Adrenal gland (tissue), 12 donors: ENCODE results near the gene UVSSA. TPM values are rescaled to one million over a fixed set of nuclear protein-coding genes. Genes with fewer than 3 reads are reported as not detected.

Experiments
- DNase-seq, 7 donors: peaks; one replicate each; pipeline ENCODE4 v3.0.0-alpha.2; 2019 to 2020
- H3K27ac ChIP-seq, 5 donors: fragments of 200-600 bp; sonication (generic) in 4 of 5; 1 replicate in 3 of 5; 2 replicates in 2 of 5; pipeline versions ENCODE4 v1.5.1 to v1.8.0; 2016 to 2020; ENCODE audit warnings: mild to moderate bottlenecking in 1 of 5
- H3K27me3 ChIP-seq: fragments of 200-600 bp; 2 replicates; pipeline ENCODE4 v1.8.0; 2021
- H3K36me3 ChIP-seq, 2 donors: fragments of 200-600 bp; replicated peaks in 1 of 2; 1 replicate in 1 of 2; 2 replicates in 1 of 2; pipeline versions ENCODE4 v1.5.1 to v1.8.0; 2018 to 2022
- H3K4me1 ChIP-seq, 2 donors: fragments of 200-600 bp; replicated peaks in 1 of 2; 1 replicate in 1 of 2; 2 replicates in 1 of 2; pipeline versions ENCODE4 v1.5.1 to v1.8.0; 2018 to 2021
- H3K4me3 ChIP-seq, 4 donors: fragments of 200-600 bp; sonication (generic) in 3 of 4; one replicate each; pipeline ENCODE4 v1.5.1; 2016 to 2018
- H3K9me3 ChIP-seq, 3 donors: fragments of 200-600 bp; sonication (generic) in 1 of 3; replicated peaks in 1 of 3; 1 replicate in 2 of 3; 2 replicates in 1 of 3; pipeline versions ENCODE4 v1.5.1 to v1.8.0; 2016 to 2021
- CTCF ChIP-seq, 6 experiments: fragments of 450-650 bp in 4 of 6; fragments of 200-600 bp in 2 of 6; sonication (generic) in 1 of 6; IDR thresholded peaks; 1 replicate in 5 of 6; 2 replicates in 1 of 6; pipeline versions ENCODE4 v1.5.1 to v1.8.0; 2016 to 2021; ENCODE audit warnings: antibody characterized with exemption in 6 of 6, mild to moderate bottlenecking in 2 of 6, moderate library complexity in 1 of 6
- POLR2A ChIP-seq, 2 donors: fragments of 450-650 bp; IDR thresholded peaks; one replicate each; pipeline ENCODE4 v1.6.1; 2017; ENCODE audit warnings: antibody characterized with exemption in 2 of 2, mild to moderate bottlenecking in 2 of 2, moderate library complexity in 1 of 2
- WGBS, 4 donors: extraction: QIAGEN DNeasy Blood & Tissue Kit in 2 of 4; methylation state at CpG; one replicate each; pipeline versions ENCODE4 v1.1.5 to v1.1.7; 2013 to 2017; 5-methylcytosine and 5-hydroxymethylcytosine counted together
- intact Hi-C, 2 donors: fragments of 100-400 bp; cut with DNase I; formaldehyde crosslinking; loops; one replicate each; pipeline versions ENCODE4 v1.14.1 to v1.15.0; 2022 to 2023
- polyA plus RNA-seq, 3 donors: library from polyadenylated mRNA; stranded (reverse); fragments of 200-250 nt in 2 of 3; fragments of 350-450 nt in 1 of 3; fragmentation: Illumina TruSeq in 1 of 3; extraction: RNeasy Lipid Tissue Mini Kit (QIAGEN cat#74804) in 1 of 3; gene quantifications; one replicate each; pipeline ENCODE4 v1.2.3, GENCODE V29; 2013 to 2014
- total RNA-seq, 9 donors: library from RNA; depleted of rRNA in 4 of 9; stranded (reverse); fragments of >200 nt in 4 of 9; fragments of 120-200 nt in 1 of 9; fragmentation: NEBNext Ultra II Directional in 1 of 9; extraction: Animal tissue kit (Norgen Biotek cat#: 25700) in 1 of 9; gene quantifications; one replicate each; pipeline versions ENCODE4 v1.1.0 to v1.2.4, GENCODE V29; 2013 to 2023
- donor health status: healthy with polysubstance abuse.
- donor health status: Bipolar disorder and iron deficiency.
- donor health status: DM: yes; HTN: yes; CAD: no.
- donor health status: DM: no; HTN: no; CAD: no.
- donor health status: DM: no; HTN: no; CAD: no.
- donor health status: DM: yes; HTN: yes; CAD: no.

The UVSSA gene
- total and polyA plus RNA-seq, 12 donors: 2.9 to 37.4 (median 17.5) TPM

- Histone ChIP-seq H3K36me3 (no peaks in the 10 kb centered on the region), H3K4me3 (no peak overlapping the region), H3K27ac (no peak overlapping the region), H3K4me1 (no peaks in the 10 kb centered on the region), H3K9me3 (no peaks in the 10 kb centered on the region), H3K27me3 (peaks cover 55% of the 10 kb centered on the region)
- WGBS, 4 donors: 56 to 72% (median 60%) methylated on average over 14 to 27 of the region's 27 CpGs
- peak in 1 of 7 donors; percentile 21 for DNase-seq
- TF ChIP-seq POLR2A (IDR thresholded peaks at IDR 0.05): no peak
- no peak for TF ChIP-seq CTCF (IDR thresholded peaks at IDR 0.05)
- intact Hi-C loops: no loop called here
Measured at GRCh38 chr4:1416051-1416947, 69.3 kb downstream of the UVSSA start.

DNA sequence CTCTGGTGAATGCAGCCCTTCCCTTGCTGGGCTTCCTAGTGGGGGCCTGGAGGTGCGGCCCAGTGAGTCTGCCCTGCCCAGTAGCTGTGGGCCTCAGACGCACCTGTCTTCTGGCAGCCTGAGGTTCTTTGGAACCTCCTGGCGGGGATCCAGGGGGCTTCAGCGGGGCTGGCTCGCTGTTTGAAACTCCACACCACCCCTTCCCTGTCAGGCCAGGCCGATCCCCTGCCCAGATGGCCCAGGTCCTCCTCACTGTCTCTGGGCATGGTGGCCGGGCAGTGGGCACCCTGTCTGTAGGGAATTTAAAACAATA, 69.9 kb downstream of the UVSSA start:
- Histone ChIP-seq H3K4me3 (no peak overlapping the region), H3K36me3 (no peaks in the 10 kb centered on the region), H3K4me1 (no peaks in the 10 kb centered on the region), H3K27ac (no peak overlapping the region), H3K9me3 (no peaks in the 10 kb centered on the region), H3K27me3 (peaks cover 53% of the 10 kb centered on the region)
- WGBS, 4 donors: 68 to 77% (median 71%) methylated on average over 4 to 7 of the region's 7 CpGs
- intact Hi-C loops: no loop called here
- peak in 2 of 7 donors; percentile 11 to 35 for DNase-seq
- TF ChIP-seq POLR2A (IDR thresholded peaks at IDR 0.05): no peak
- TF ChIP-seq CTCF (IDR thresholded peaks at IDR 0.05): no peak

DNA sequence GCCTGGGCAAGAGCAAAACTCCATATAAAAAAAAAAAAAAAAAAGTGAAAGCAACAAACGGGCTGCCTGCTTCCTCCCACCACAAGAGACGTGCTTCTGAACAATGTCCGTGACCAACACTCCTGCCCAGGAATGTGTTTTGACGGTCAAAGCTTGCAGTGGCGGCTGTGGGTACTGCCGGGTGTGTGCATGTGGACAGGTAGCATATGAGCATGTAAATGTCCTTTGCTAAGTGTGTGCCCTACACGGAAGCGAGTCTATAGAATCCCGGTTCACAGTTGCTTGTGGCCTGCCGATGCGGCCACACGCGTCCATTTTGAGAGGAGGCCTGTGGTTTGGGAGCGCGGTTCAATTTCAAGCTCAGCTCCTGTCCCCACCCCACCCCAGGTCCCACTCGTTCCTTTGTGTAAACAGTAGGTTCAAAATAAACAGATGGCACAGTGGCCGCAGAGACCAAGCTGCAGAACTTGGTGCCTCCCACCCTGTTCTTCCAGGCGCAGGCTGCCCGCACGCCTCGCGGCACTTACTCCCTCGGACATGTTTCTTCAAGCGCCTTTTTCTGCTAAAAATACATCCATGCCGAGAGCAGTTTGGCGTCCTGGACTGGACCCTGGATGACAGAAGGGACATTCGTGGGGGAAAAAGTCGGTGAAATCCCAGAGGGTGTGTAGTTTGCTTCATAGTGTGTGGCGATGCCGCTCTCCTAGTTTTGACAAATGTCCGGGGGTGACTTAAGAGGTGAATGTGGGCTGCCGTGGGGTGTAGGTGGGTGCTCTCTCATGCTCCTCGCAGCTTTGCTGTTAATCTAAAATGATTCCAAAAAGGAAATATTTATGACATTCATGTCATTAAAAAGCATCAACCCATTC, 70.7 kb downstream of the UVSSA start:
- Histone ChIP-seq H3K36me3 (no peaks in the 10 kb centered on the region), H3K4me3 (no peak overlapping the region), H3K4me1 (no peaks in the 10 kb centered on the region), H3K27ac (no peak overlapping the region), H3K27me3 (peaks cover 45% of the 10 kb centered on the region), H3K9me3 (no peaks in the 10 kb centered on the region)
- intact Hi-C loops: no loop called here
- no peak for TF ChIP-seq POLR2A (IDR thresholded peaks at IDR 0.05)
- no peak for TF ChIP-seq CTCF (IDR thresholded peaks at IDR 0.05)
- DNase-seq: peak in 2 of 7 donors; percentile 8 to 42
- WGBS, 4 donors: 77 to 79% (median 78%) methylated on average over 33 of the region's 33 CpGs
